Lower lobe of right lung (tissue), 2 donors: Measurements from ENCODE around the gene RAB14. TPM values are rescaled to one million over a fixed set of nuclear protein-coding genes. Genes with fewer than 3 reads are reported as not detected.

Source experiments
- ATAC-seq, 2 donors: fragments of 200-7000 bp; cut with Tn5 transposase; one replicate each; pipeline ENCODE4 v1.9.1; 2020 to 2022; ENCODE audit warnings: mild to moderate bottlenecking in 2 of 2, moderate library complexity in 2 of 2
- DNase-seq: peaks from one replicate; pipeline ENCODE4 v3.0.0-alpha.2; 2020
- H3K27ac ChIP-seq: fragments of 200-600 bp; one replicate; pipeline ENCODE4 v1.8.0; 2022
- H3K27me3 ChIP-seq: fragments of 200-600 bp; one replicate; pipeline ENCODE4 v1.8.0; 2022; ENCODE audit warnings: low read depth
- H3K36me3 ChIP-seq: fragments of 200-600 bp; one replicate; pipeline ENCODE4 v1.8.0; 2022; ENCODE audit warnings: mild to moderate bottlenecking
- H3K4me1 ChIP-seq: fragments of 200-600 bp; one replicate; pipeline ENCODE4 v1.8.0; 2022
- H3K4me3 ChIP-seq: fragments of 200-600 bp; one replicate; pipeline ENCODE4 v1.8.0; 2022; ENCODE audit warnings: mild to moderate bottlenecking
- H3K9me3 ChIP-seq: fragments of 200-600 bp; one replicate; pipeline ENCODE4 v1.8.0; 2022
- intact Hi-C: fragments of 100-400 bp; cut with DNase I; formaldehyde crosslinking; loops from one replicate; pipeline ENCODE4 v1.11.0; 2022
- total RNA-seq: library from RNA; stranded (reverse); fragmentation: NEBNext Ultra II Directional; extraction: Animal tissue kit (Norgen Biotek cat#: 25700); gene quantifications from one replicate; pipeline ENCODE4 v1.2.1, GENCODE V29; 2021
- TF ChIP-seq, protein P1 (sequence below): fragments of 200-600 bp; IDR thresholded peaks from one replicate; pipeline ENCODE4 v1.8.0; 2022; ENCODE audit warnings: antibody characterized with exemption, mild to moderate bottlenecking
- donor health status: DM: no; HTN: yes; CAD: no; lungs with severe emphysema.

The RAB14 gene
- total RNA-seq, 1 donor from 2014 or later = 101 TPM

DNA sequence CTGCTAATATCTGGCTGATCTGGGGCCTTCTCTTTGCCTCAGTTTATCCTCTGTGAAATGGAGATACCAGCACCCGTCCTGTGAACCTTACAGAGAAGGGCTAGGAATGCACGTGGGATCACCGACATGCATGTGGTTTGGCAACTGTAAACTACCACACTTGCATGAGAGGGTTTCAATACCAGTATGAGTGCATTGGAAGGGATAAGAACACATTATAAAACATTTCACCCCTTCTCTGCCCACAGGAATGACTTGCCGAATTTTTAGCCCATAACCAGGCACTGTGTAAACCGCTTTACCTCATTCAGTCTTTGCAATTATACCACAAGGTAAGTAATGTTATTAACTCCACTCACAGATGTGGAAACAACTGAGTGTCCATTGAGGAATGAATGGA lies 8.9 kb upstream of the RAB14 start:
- no peak for ATAC-seq
- no peak for DNase-seq
- Histone ChIP-seq H3K36me3 (no peaks in the 10 kb centered on the region), H3K4me3 (no peak overlapping the region), H3K4me1 (peaks cover 12% of the 10 kb centered on the region), H3K9me3 (no peaks in the 10 kb centered on the region), H3K27ac (no peak overlapping the region), H3K27me3 (no peaks in the 10 kb centered on the region)
- TF ChIP-seq, protein P1, sequence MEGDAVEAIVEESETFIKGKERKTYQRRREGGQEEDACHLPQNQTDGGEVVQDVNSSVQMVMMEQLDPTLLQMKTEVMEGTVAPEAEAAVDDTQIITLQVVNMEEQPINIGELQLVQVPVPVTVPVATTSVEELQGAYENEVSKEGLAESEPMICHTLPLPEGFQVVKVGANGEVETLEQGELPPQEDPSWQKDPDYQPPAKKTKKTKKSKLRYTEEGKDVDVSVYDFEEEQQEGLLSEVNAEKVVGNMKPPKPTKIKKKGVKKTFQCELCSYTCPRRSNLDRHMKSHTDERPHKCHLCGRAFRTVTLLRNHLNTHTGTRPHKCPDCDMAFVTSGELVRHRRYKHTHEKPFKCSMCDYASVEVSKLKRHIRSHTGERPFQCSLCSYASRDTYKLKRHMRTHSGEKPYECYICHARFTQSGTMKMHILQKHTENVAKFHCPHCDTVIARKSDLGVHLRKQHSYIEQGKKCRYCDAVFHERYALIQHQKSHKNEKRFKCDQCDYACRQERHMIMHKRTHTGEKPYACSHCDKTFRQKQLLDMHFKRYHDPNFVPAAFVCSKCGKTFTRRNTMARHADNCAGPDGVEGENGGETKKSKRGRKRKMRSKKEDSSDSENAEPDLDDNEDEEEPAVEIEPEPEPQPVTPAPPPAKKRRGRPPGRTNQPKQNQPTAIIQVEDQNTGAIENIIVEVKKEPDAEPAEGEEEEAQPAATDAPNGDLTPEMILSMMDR = no peak
- intact Hi-C loops = no loop called here

DNA sequence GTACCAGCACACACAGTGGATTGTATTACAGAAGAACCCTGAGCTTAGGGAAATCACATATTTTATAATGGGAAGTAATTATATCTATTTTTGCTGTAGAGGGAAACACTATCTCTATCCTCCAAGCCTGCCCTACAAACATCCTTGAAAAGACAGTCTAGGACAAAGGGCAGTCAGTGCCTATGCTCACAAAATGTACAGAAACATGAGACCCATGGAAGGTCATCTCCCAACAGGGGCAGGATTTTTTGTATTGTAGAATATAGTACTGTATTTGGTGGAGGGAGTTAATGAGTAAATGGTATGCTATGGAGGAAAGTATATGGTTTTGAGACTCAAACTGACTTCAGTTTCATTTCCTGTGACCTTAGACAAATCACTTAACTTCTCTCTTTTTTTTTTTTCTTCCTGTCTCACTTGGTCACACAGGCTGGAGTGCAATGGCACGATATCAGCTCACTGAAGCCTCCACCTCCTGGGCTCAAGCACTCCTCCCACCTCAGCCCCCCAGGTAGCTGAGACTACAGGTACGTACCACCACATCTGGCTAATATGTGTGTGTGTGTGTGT lies 5.8 kb upstream of the RAB14 start:
- ATAC-seq = peak in 1 of 2 donors; percentile 14
- no peak for DNase-seq
- Histone ChIP-seq H3K27ac (no peak overlapping the region), H3K27me3 (no peaks in the 10 kb centered on the region), H3K36me3 (no peaks in the 10 kb centered on the region), H3K9me3 (no peaks in the 10 kb centered on the region), H3K4me1 (peaks cover 2% of the 10 kb centered on the region), H3K4me3 (no peak overlapping the region)
- intact Hi-C loops = no loop called here
- TF ChIP-seq, protein P1 = no peak

DNA sequence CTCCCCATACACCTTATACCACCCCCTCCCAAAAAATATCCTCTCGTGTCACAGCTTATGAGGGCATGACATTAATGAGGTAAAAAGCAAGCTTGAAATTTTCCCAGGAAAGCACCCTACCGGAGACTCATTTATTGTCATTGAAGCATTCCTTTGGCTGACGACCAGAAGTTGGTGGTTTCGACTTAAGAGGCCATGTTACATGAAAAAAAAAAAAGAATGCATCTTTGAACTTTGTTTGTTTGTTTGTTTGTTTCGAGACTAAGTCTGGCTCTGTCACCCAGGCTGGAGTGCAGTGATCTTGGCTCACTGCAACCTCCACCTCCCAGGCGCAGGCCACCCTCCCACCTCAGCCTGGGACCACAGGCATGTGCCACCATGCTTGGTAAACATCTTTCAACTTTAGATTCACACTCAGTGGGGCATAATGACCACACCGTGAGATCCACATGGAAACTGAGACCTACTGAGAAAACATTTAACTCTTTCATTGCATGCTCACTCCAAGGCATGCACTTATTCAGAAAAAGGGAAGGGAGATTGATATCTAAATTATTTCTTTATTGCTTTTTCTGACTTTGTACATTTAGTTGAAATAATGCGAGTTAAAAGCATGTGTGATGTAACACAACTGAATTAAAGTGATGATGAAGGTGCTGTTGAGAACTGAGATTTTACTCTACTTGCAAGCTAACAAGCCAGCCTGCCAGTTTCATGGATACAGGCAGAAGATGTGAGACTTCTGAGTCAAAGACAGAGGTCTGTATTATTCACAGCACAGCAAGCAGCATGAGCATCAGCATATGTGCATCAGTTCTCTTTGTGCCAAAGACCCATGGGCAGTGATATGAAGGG lies 5.1 kb upstream of the RAB14 start:
- TF ChIP-seq, protein P1 = no peak
- Histone ChIP-seq H3K36me3 (no peaks in the 10 kb centered on the region), H3K4me1 (peaks cover 6% of the 10 kb centered on the region), H3K4me3 (no peak overlapping the region), H3K27ac (no peak overlapping the region), H3K27me3 (no peaks in the 10 kb centered on the region), H3K9me3 (no peaks in the 10 kb centered on the region)
- intact Hi-C loops = no loop called here
- no peak for ATAC-seq
- DNase-seq = no peak

DNA sequence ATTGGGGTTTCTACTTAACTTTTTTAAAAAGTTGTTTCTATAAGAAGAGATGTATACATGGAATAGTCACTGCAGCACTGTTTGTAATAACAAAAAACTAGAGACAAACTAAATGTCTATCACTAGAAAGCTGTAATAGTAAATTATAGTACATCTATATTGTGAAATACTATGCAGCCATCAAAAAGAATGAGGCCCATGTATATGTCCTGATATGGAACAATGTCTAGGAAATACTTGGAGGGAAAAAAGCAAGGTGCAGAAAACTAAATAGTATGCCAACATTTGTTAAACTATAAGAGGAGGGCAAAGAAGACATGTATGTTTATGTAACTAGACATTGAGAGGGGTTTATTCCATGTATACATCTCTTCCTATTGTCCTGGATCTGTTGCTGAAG lies 2.9 kb upstream of the RAB14 start:
- intact Hi-C loops = no loop called here
- Histone ChIP-seq H3K9me3 (no peaks in the 10 kb centered on the region), H3K27me3 (no peaks in the 10 kb centered on the region), H3K27ac (no peak overlapping the region), H3K4me1 (peaks cover 17% of the 10 kb centered on the region), H3K4me3 (no peak overlapping the region), H3K36me3 (no peaks in the 10 kb centered on the region)
- ATAC-seq = no peak
- TF ChIP-seq, protein P1 = no peak
- DNase-seq = no peak

DNA sequence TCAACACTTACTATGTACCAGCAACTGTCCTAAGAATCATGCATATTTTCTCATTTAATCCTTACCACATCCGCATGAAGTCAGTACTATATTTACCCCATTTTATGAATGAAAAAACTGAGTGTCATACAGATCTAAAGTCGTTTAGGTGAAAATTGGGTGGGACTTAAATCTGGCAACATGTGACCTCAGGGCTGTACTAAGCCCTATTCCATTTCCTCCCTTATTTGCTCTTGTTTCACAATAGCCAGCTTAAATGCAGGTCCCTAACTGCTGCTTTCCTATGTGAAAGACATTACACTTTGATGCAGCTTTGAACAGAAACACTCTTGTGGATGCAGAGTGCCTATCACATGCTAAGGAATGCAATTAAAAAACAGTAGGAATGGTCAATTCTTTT lies 2.5 kb upstream of the RAB14 start:
- Histone ChIP-seq H3K4me3 (no peak overlapping the region), H3K27ac (no peak overlapping the region), H3K36me3 (no peaks in the 10 kb centered on the region), H3K4me1 (peaks cover 21% of the 10 kb centered on the region), H3K27me3 (no peaks in the 10 kb centered on the region), H3K9me3 (no peaks in the 10 kb centered on the region)
- TF ChIP-seq, protein P1 = no peak
- intact Hi-C loops = no loop called here
- DNase-seq (no peak), ATAC-seq (no peak)
